HEK293 (cell line): ENCODE results near the gene APOBEC3G.

Source experiments
- CTCF ChIA-PET: fragments of 350-600 bp; formaldehyde crosslinking; extraction: SDS; loops from one replicate; lab custom pipeline; 2021; ENCODE audit warnings: antibody characterized with exemption; lab: Yijun Ruan, JAX
- POLR2A ChIA-PET: fragments of 300-600 bp; formaldehyde crosslinking; extraction: SDS; loops from one replicate; lab custom pipeline; 2020; ENCODE audit warnings: antibody characterized with exemption, inconsistent platforms; lab: Yijun Ruan, JAX
- H3K27ac ChIP-seq: fragments of 200-500 bp; sonication (Bioruptor generic); 2 replicates; pipeline ENCODE4 v1.5.1; 2014; ENCODE audit warnings: low read depth, low read length, control low read depth, inconsistent platforms; ENCODE audit errors: extremely low read depth
- H3K36me3 ChIP-seq, 2 experiments: fragments of 200-500 bp in 1 of 2; sonication (Bioruptor generic) in 1 of 2; 1 replicate in 1 of 2; 2 replicates in 1 of 2; pipeline ENCODE4 v1.5.1; 2014 to 2017; ENCODE audit warnings: inconsistent platforms in 2 of 2, low read length in 2 of 2; ENCODE audit not compliant: control insufficient read depth in 2 of 2, insufficient read depth in 1 of 2
- H3K4me1 ChIP-seq: fragments of 200-500 bp; sonication (Bioruptor generic); 2 replicates; pipeline ENCODE4 v1.5.1; 2014; ENCODE audit warnings: mild to moderate bottlenecking, low read length, inconsistent platforms; ENCODE audit not compliant: control insufficient read depth, insufficient read depth
- H3K4me3 ChIP-seq: 2 replicates; pipeline ENCODE4 v1.5.1; 2011; ENCODE audit warnings: low read depth, mild to moderate bottlenecking, control low read depth, low read length, moderate library complexity
- H3K9me3 ChIP-seq: fragments of 200-500 bp; sonication (Bioruptor generic); 2 replicates; pipeline ENCODE4 v1.5.1; 2014; ENCODE audit warnings: low read depth, low read length, inconsistent platforms; ENCODE audit not compliant: control insufficient read depth, insufficient read depth
- BCL11A ChIP-seq: fragments of 450-650 bp; formaldehyde crosslinking; IDR thresholded peaks from 2 replicates; pipeline ENCODE4 v1.5.1; 2016; ENCODE audit warnings: low read depth, missing biosample characterization, missing genetic modification characterization
- GLI2 ChIP-seq: fragments of 450-650 bp; formaldehyde crosslinking; IDR thresholded peaks from 2 replicates; pipeline ENCODE4; 2017; ENCODE audit warnings: missing biosample characterization, missing genetic modification characterization, low read depth, borderline replicate concordance
- GLI4 ChIP-seq: fragments of 450-650 bp; formaldehyde crosslinking; IDR thresholded peaks from 2 replicates; pipeline ENCODE4 v1.5.1; 2016; ENCODE audit warnings: missing biosample characterization, missing genetic modification characterization
- GLIS1 ChIP-seq: fragments of 450-650 bp; formaldehyde crosslinking; IDR thresholded peaks from 2 replicates; pipeline ENCODE4 v1.5.1; 2016; ENCODE audit warnings: missing biosample characterization, missing genetic modification characterization
- GLIS2 ChIP-seq: fragments of 450-650 bp; formaldehyde crosslinking; IDR thresholded peaks from 2 replicates; pipeline ENCODE4 v1.5.1; 2016; ENCODE audit warnings: missing biosample characterization, missing genetic modification characterization
- PATZ1 ChIP-seq: fragments of 450-650 bp; formaldehyde crosslinking; IDR thresholded peaks from 2 replicates; pipeline ENCODE4 v1.5.1; 2016; ENCODE audit warnings: missing biosample characterization, missing genetic modification characterization
- SP2 ChIP-seq: fragments of 450-650 bp; formaldehyde crosslinking; IDR thresholded peaks from 2 replicates; pipeline ENCODE4 v1.5.1; 2016; ENCODE audit warnings: missing biosample characterization, missing genetic modification characterization
- ZBTB17 ChIP-seq: fragments of 450-650 bp; formaldehyde crosslinking; IDR thresholded peaks from 2 replicates; pipeline ENCODE4 v1.5.1; 2016; ENCODE audit warnings: missing biosample characterization, missing genetic modification characterization
- ZBTB20 ChIP-seq: fragments of 450-650 bp; formaldehyde crosslinking; IDR thresholded peaks from 2 replicates; pipeline ENCODE4 v1.5.1; 2016; ENCODE audit warnings: missing biosample characterization, missing genetic modification characterization
- ZBTB48 ChIP-seq: fragments of 450-650 bp; formaldehyde crosslinking; IDR thresholded peaks from 2 replicates; pipeline ENCODE4 v1.5.1; 2016; ENCODE audit warnings: missing biosample characterization, missing genetic modification characterization
- ZBTB8A ChIP-seq: fragments of 450-650 bp; formaldehyde crosslinking; IDR thresholded peaks from 2 replicates; pipeline ENCODE4 v1.5.1; 2016; ENCODE audit warnings: missing biosample characterization, missing genetic modification characterization
- ZFP69B ChIP-seq: fragments of 450-650 bp; formaldehyde crosslinking; IDR thresholded peaks from 2 replicates; pipeline ENCODE4 v1.5.1; 2016; ENCODE audit warnings: missing biosample characterization, missing genetic modification characterization
- ZIC2 ChIP-seq: fragments of 450-650 bp; formaldehyde crosslinking; IDR thresholded peaks from 2 replicates; pipeline ENCODE4 v1.5.1; 2016; ENCODE audit warnings: missing biosample characterization, missing genetic modification characterization
- ZNF341 ChIP-seq: fragments of 450-650 bp; formaldehyde crosslinking; IDR thresholded peaks from 2 replicates; pipeline ENCODE4; 2016; ENCODE audit warnings: low read depth, missing biosample characterization, missing genetic modification characterization
- ZNF391 ChIP-seq: fragments of 450-650 bp; formaldehyde crosslinking; IDR thresholded peaks from 2 replicates; pipeline ENCODE4 v1.5.1; 2016; ENCODE audit warnings: low read depth, missing biosample characterization, missing genetic modification characterization, borderline replicate concordance
- ZNF398 ChIP-seq: fragments of 450-650 bp; formaldehyde crosslinking; IDR thresholded peaks from 2 replicates; pipeline ENCODE4 v1.5.1; 2017; ENCODE audit warnings: missing biosample characterization, missing genetic modification characterization
- ZNF449 ChIP-seq: fragments of 450-650 bp; formaldehyde crosslinking; IDR thresholded peaks from 2 replicates; pipeline ENCODE4 v1.5.1; 2017; ENCODE audit warnings: missing biosample characterization, mild to moderate bottlenecking, missing genetic modification characterization, moderate library complexity
- ZNF692 ChIP-seq: fragments of 450-650 bp; formaldehyde crosslinking; IDR thresholded peaks from 2 replicates; pipeline ENCODE4 v1.5.1; 2016; ENCODE audit warnings: missing biosample characterization, missing genetic modification characterization
- ZSCAN16 ChIP-seq: fragments of 450-650 bp; formaldehyde crosslinking; IDR thresholded peaks from 2 replicates; pipeline ENCODE4 v1.5.1; 2016; ENCODE audit warnings: missing biosample characterization, missing genetic modification characterization
- ZSCAN4 ChIP-seq: fragments of 450-650 bp; formaldehyde crosslinking; IDR thresholded peaks from 2 replicates; pipeline ENCODE4 v1.5.1; 2017; ENCODE audit warnings: missing biosample characterization, missing genetic modification characterization

The APOBEC3G gene

GRCh38 chr22:39087098-39087497 is 10.0 kb downstream of the APOBEC3G start (continued):
- no peak for TF ChIP-seq GLI4 (tag by site-specific recombination)
- peak; percentile 50 for TF ChIP-seq ZNF398 (tag by site-specific recombination)
- TF ChIP-seq ZBTB17 (tag by site-specific recombination) = 0 out of 2 replicates have a peak, but pooled peaks have one; percentile 24

- Histone ChIP-seq H3K27ac (0 out of 2 replicates have a peak overlapping the region, but pooled peaks have one; percentile 46), H3K4me1 (0 out of 2 replicates have a peak, but pooled peaks cover 2% of the 10 kb centered on the region), H3K4me3 (no peak overlapping the region), H3K9me3 (no peaks in the 10 kb centered on the region), H3K36me3 (no peaks in the 10 kb centered on the region)
- no peak for TF ChIP-seq ZNF391 (tag by site-specific recombination)
- TF ChIP-seq ZSCAN16 (tag by site-specific recombination) = no peak
- TF ChIP-seq GLIS2 = 0 out of 2 replicates have a peak, but pooled peaks have one; percentile 22
- peak; percentile 34; the same call in 1 of the 2 replicates for TF ChIP-seq ZNF449 (tag by site-specific recombination)
- peak; percentile 21 for TF ChIP-seq ZBTB20 (tag by site-specific recombination)
- TF ChIP-seq ZBTB8A (tag by site-specific recombination) = 0 out of 2 replicates have a peak, but pooled peaks have one; percentile 12
- peak; percentile 8; the same call in 1 of the 2 replicates for TF ChIP-seq ZIC2 (tag by site-specific recombination)
- peak; percentile 51; the same call in 1 of the 2 replicates for TF ChIP-seq ZSCAN4 (tag by site-specific recombination)
- TF ChIP-seq ZFP69B (tag by site-specific recombination) = 0 out of 2 replicates have a peak, but pooled peaks have one; percentile 18
- TF ChIP-seq ZBTB17 (tag by site-specific recombination) = peak; percentile 13; the same call in 1 of the 2 replicates
- TF ChIP-seq GLI2 (tag by site-specific recombination) = no peak
- peak; percentile 57 for TF ChIP-seq GLIS1
- 0 out of 2 replicates have a peak, but pooled peaks have one; percentile 22 for TF ChIP-seq ZBTB48 (tag by site-specific recombination)
- 0 out of 2 replicates have a peak, but pooled peaks have one; percentile 43 for TF ChIP-seq PATZ1 (tag by site-specific recombination)
- TF ChIP-seq SP2 = peak; percentile 30; the same call in 1 of the 2 replicates
- TF ChIP-seq ZNF692 (tag by site-specific recombination) = no peak
- peak; percentile 30; the same call in 1 of the 2 replicates for TF ChIP-seq ZNF341 (tag by site-specific recombination)
- peak; percentile 45; the same call in 1 of the 2 replicates for TF ChIP-seq BCL11A (tag by site-specific recombination)
- ChIA-PET CTCF (interaction anchor here (0.7 kb wide), 1 partner anchor 113 kb away, joined by 5 read pairs; no protein-coding TSS in a partner anchor), POLR2A (interaction anchor here (0.6 kb wide), 1 partner anchor 432 kb away, joined by 5 read pairs; the partner anchor contains the start of gene ATF4)
Measured at GRCh38 chr22:39087881-39088684, 11.0 kb downstream of the APOBEC3G start.
